Upper lobe of left lung (tissue), 6 donors: ENCODE data around the gene POU2F3. TPM values are rescaled to one million over a fixed set of nuclear protein-coding genes. Genes with fewer than 3 reads are reported as not detected.

ENCODE experiments used
- ATAC-seq, 2 donors: fragments of 200-7000 bp; cut with Tn5 transposase; one replicate each; pipeline ENCODE4 v1.9.1; 2022; ENCODE audit warnings: mild to moderate bottlenecking in 2 of 2, moderate library complexity in 2 of 2; ENCODE audit not compliant: low FRiP score in 2 of 2
- DNase-seq, 2 donors: peaks; one replicate each; pipeline ENCODE4 v3.0.0-alpha.2; 2019 to 2020
- H3K27ac ChIP-seq, 4 donors: fragments of 200-600 bp; sonication (generic); one replicate each; pipeline ENCODE4 v1.5.1; 2016 to 2019
- H3K27me3 ChIP-seq, 4 donors: fragments of 200-600 bp; sonication (generic); one replicate each; pipeline ENCODE4 v1.5.1; 2017 to 2019
- H3K36me3 ChIP-seq, 4 donors: fragments of 200-600 bp; sonication (generic); one replicate each; pipeline ENCODE4 v1.5.1; 2016 to 2019
- H3K4me1 ChIP-seq, 4 donors: fragments of 200-600 bp; sonication (generic); one replicate each; pipeline ENCODE4 v1.5.1; 2018 to 2019
- H3K4me3 ChIP-seq, 4 donors: fragments of 200-600 bp; sonication (generic); one replicate each; pipeline ENCODE4 v1.5.1; 2017 to 2019; ENCODE audit warnings: mild to moderate bottlenecking in 2 of 4, moderate library complexity in 1 of 4
- H3K9me3 ChIP-seq, 4 donors: fragments of 200-600 bp; sonication (generic); one replicate each; pipeline ENCODE4 v1.5.1; 2018 to 2019
- EP300 ChIP-seq, 4 donors: sonication (generic); formaldehyde crosslinking; IDR thresholded peaks; one replicate each; pipeline ENCODE4 v1.5.1; 2017; ENCODE audit warnings: antibody characterized with exemption in 4 of 4, control low read depth in 2 of 4
- POLR2A ChIP-seq, 4 donors: fragments of 450-650 bp; IDR thresholded peaks; one replicate each; pipeline ENCODE4 v1.5.1; 2016 to 2017; ENCODE audit warnings: antibody characterized with exemption in 4 of 4, mild to moderate bottlenecking in 2 of 4
- POLR2AphosphoS5 ChIP-seq, 2 donors: sonication (generic); formaldehyde crosslinking; IDR thresholded peaks; one replicate each; pipeline ENCODE4 v1.5.1; 2017; ENCODE audit warnings: antibody characterized with exemption in 2 of 2
- WGBS, 2 donors: methylation state at CpG; one replicate each; pipeline ENCODE4 v1.1.5; 2017 to 2018; 5-methylcytosine and 5-hydroxymethylcytosine counted together
- total RNA-seq, 6 donors: library from RNA; depleted of rRNA in 4 of 6; stranded (reverse); fragments of >200 nt in 4 of 6; gene quantifications; one replicate each; pipeline versions ENCODE4 v1.1.0 to v1.2.1, GENCODE V29; 2016 to 2021
- TF ChIP-seq, protein P1 (sequence below), 6 experiments: fragments of 450-650 bp in 4 of 6; fragments of 200-600 bp in 2 of 6; sonication (generic) in 2 of 6; IDR thresholded peaks; one replicate each; pipeline ENCODE4 v1.5.1; 2016 to 2019; ENCODE audit warnings: antibody characterized with exemption in 6 of 6
- donor health status: DM: no; HTN: no; CAD: no; lungs with moderate emphysema.
- donor health status: DM: no; HTN: yes; CAD: no; lungs with severe emphysema.

POU2F3 gene
- total RNA-seq, 6 donors from 2014 or later: 1.7 to 21.0 (median 3.5) TPM

DNA sequence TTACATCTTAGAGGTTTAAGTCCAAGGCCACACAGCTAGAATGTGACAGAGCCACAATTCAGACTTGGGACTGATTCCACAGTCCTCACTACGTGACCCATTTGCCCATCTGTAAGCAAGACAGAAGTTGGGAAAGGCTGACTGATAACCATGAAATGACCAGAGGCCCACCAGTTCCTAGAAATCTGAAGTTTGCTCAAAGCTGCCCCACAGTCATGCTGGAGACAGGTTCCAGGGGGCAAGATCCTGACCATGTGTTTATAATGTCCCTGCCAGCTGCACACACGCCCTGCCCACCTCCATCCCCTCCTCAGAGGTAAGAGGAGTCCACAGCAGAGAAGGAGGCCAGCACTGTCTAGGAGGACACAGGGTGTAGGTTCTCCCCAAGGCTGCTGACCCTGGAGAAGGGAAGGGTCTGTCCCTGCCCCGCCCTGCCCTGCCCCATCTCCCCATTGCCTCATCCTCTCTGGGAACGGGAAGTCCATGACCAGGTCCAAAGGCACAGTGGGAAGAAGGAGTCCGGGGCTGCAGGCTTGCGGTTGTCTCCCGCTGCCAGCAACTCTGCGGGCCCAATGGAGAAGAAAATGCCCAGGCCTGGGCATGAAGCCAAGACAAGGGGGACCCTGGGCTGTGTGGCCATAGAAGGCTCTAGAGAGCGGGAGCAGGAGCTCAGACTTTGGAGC lies 41.0 kb upstream of the POU2F3 start:
- Histone ChIP-seq H3K4me3 (no peak overlapping the region), H3K9me3 (no peaks in the 10 kb centered on the region), H3K27me3 (no peaks in the 10 kb centered on the region), H3K4me1 (no peaks in the 10 kb centered on the region), H3K36me3 (no peaks in the 10 kb centered on the region), H3K27ac (no peak overlapping the region)
- WGBS, 2 donors: 86 to 88% methylated on average over 4 to 9 of the region's 9 CpGs
- no peak for DNase-seq
- TF ChIP-seq, protein P1, sequence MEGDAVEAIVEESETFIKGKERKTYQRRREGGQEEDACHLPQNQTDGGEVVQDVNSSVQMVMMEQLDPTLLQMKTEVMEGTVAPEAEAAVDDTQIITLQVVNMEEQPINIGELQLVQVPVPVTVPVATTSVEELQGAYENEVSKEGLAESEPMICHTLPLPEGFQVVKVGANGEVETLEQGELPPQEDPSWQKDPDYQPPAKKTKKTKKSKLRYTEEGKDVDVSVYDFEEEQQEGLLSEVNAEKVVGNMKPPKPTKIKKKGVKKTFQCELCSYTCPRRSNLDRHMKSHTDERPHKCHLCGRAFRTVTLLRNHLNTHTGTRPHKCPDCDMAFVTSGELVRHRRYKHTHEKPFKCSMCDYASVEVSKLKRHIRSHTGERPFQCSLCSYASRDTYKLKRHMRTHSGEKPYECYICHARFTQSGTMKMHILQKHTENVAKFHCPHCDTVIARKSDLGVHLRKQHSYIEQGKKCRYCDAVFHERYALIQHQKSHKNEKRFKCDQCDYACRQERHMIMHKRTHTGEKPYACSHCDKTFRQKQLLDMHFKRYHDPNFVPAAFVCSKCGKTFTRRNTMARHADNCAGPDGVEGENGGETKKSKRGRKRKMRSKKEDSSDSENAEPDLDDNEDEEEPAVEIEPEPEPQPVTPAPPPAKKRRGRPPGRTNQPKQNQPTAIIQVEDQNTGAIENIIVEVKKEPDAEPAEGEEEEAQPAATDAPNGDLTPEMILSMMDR (IDR thresholded peaks at IDR 0.05): no peak
- TF ChIP-seq POLR2A (IDR thresholded peaks at IDR 0.05) (no peak), EP300 (IDR thresholded peaks at IDR 0.05) (no peak), POLR2AphosphoS5 (IDR thresholded peaks at IDR 0.05) (no peak)
- ATAC-seq: no peak

DNA sequence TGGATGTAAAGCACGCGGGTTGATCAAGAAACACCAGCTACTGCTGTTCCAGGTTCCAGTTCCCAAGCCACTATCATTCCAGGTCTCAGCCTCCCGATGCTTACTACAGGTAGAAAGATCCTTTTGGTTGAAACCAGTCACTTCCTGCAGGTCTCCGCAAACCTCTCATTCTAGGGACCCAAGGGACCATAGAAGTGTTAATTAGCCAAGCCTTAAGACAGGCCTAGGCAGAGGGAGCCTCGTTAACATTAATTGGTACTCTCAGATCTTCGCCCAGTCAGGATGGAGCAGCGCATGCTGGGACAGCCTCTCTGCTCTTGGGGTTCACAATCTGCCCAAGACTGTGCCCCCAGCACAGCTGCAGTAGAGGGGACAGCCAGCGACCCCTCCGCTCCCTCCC lies 40.3 kb upstream of the POU2F3 start:
- no peaks in the 10 kb centered on the region for H3K9me3 ChIP-seq
- DNase-seq: no peak
- WGBS, 2 donors: 83 to 86% methylated on average over 8 to 9 of the region's 9 CpGs
- H3K4me3 ChIP-seq: no peak overlapping the region
- H3K4me1 ChIP-seq: no peaks in the 10 kb centered on the region
- H3K27me3 ChIP-seq: no peaks in the 10 kb centered on the region
- no peak overlapping the region for H3K27ac ChIP-seq
- H3K36me3 ChIP-seq: no peaks in the 10 kb centered on the region
- TF ChIP-seq, protein P1 (IDR thresholded peaks at IDR 0.05): no peak
- TF ChIP-seq POLR2A (IDR thresholded peaks at IDR 0.05) (no peak), POLR2AphosphoS5 (IDR thresholded peaks at IDR 0.05) (no peak), EP300 (IDR thresholded peaks at IDR 0.05) (no peak)
- ATAC-seq: no peak

DNA sequence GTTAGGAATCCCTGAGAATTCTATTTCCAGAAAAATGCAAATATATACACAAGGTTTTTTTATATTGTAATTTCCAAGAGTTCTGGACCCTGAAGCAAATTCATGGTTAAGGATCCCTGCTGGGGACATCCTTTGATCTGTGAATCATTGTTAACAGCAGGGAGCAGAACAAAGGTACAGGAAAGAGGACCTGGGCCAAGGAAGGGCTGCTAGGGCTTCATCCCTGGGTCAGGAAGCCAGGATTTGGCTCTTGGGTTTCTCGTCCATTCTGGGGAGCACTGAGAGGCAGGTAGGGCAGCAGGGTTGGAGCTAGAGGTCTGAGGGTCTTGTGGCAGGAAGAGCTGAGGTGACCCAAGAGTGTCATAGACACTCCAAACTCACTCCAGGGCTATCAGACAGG lies 39.3 kb upstream of the POU2F3 start:
- Histone ChIP-seq H3K9me3 (no peaks in the 10 kb centered on the region), H3K4me3 (no peak overlapping the region), H3K36me3 (no peaks in the 10 kb centered on the region), H3K27ac (no peak overlapping the region), H3K4me1 (no peaks in the 10 kb centered on the region), H3K27me3 (no peaks in the 10 kb centered on the region)
- WGBS, 2 donors: 81 to 82% methylated on average over 1 of the region's 1 CpG
- TF ChIP-seq POLR2A (IDR thresholded peaks at IDR 0.05) (no peak), POLR2AphosphoS5 (IDR thresholded peaks at IDR 0.05) (no peak), EP300 (IDR thresholded peaks at IDR 0.05) (no peak)
- TF ChIP-seq, protein P1 (IDR thresholded peaks at IDR 0.05): no peak
- ATAC-seq (no peak), DNase-seq (no peak)

DNA sequence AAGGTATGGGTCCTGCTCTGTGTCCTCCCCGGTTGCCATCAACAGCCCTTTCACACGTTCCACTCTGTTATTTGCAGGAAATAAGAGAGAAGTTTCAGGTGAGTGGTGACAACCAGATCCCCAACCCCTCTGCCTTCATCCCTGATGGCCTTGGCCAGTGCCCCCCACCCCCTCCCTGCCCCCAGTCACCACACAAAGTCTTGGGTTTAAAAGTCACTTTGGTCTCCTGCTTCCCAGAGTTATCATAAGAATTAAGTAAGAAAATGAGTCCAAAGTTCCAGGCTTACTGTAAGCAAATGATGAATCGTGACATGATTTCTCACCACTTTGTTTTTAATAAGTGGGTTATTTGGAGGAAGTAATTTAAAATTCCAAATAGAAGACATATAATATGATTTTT lies 38.3 kb upstream of the POU2F3 start:
- no peaks in the 10 kb centered on the region for H3K4me1 ChIP-seq
- H3K9me3 ChIP-seq: no peaks in the 10 kb centered on the region
- WGBS, 2 donors: 63% methylated on average over 3 of the region's 3 CpGs
- no peaks in the 10 kb centered on the region for H3K36me3 ChIP-seq
- H3K27ac ChIP-seq: no peak overlapping the region
- H3K27me3 ChIP-seq: no peaks in the 10 kb centered on the region
- no peak overlapping the region for H3K4me3 ChIP-seq
- no peak for ATAC-seq
- TF ChIP-seq POLR2A (IDR thresholded peaks at IDR 0.05) (no peak), POLR2AphosphoS5 (IDR thresholded peaks at IDR 0.05) (no peak), EP300 (IDR thresholded peaks at IDR 0.05) (no peak)
- TF ChIP-seq, protein P1 (IDR thresholded peaks at IDR 0.05): no peak
- no peak for DNase-seq

DNA sequence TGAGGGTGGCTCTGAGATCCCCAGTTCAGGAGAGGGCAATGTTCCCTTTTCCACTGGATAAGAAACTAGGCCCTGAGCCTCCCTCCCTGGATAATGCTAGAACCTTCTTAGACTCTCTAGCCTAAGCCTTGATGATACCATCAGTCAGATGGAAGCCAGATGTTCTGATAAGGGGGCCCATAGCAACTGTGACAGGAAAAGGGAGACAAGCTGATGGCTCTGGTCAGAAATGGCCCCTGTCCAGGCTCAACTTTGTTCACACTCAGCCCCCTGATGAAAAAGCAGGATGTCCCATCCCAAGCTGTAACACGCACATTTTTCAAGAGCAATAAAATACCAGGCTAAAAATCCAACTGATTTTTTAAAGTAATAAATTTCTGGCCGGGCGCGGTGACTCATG lies 36.3 kb upstream of the POU2F3 start:
- DNase-seq (no peak), ATAC-seq (no peak)
- Histone ChIP-seq H3K9me3 (no peaks in the 10 kb centered on the region), H3K27ac (no peak overlapping the region), H3K36me3 (no peaks in the 10 kb centered on the region), H3K4me3 (no peak overlapping the region), H3K4me1 (peaks cover 0 to 11% (median 8%) of the 10 kb centered on the region in 4 donors), H3K27me3 (no peaks in the 10 kb centered on the region)
- no peak for TF ChIP-seq POLR2A (IDR thresholded peaks at IDR 0.05)
- 89 to 93% methylated on average over 4 of the region's 4 CpGs for WGBS, 2 donors
